Renal cortex interstitium (tissue), 15 donors: ENCODE data around the gene TEX35. TPM values are rescaled to one million over a fixed set of nuclear protein-coding genes. Genes with fewer than 3 reads are reported as not detected.

Experiments used
- DNase-seq, 11 donors: peaks; one replicate each; pipeline ENCODE4 v3.0.0-alpha.2; 2013; ENCODE audit warnings: low read depth in 9 of 11, low spot score in 4 of 11; ENCODE audit errors: extremely low read depth in 1 of 11
- long read RNA-seq, 16 experiments: transcript quantifications; one replicate each; lab custom pipeline, GENCODE V29; 2026
- polyA plus RNA-seq, 3 donors: library from polyadenylated mRNA; unstranded; fragments of 120-200 nt; gene quantifications; one replicate each; pipeline ENCODE4 v1.2.1, GENCODE V29; 2013; ENCODE audit not compliant: insufficient read length in 3 of 3

Gene TEX35
- under 1 TPM in 1 of 3 donors, not detected in 2; 0.10 TPM for polyA plus RNA-seq
- long read RNA-seq, donor 1, result 0 reads
- long read RNA-seq, donor 2, result 0 reads
- long read RNA-seq, donor 3, result 0 reads
- long read RNA-seq, donor 4, result 0 reads
- long read RNA-seq, donor 5, result 0 reads
- long read RNA-seq, donor 6, result 0 reads
- long read RNA-seq, donor 7, result 0 reads
- long read RNA-seq, donor 8, result 0 reads
- long read RNA-seq, donor 9, result 0 reads
- long read RNA-seq, donor 10, result 0 reads
- long read RNA-seq, donor 11, result 0 reads
- long read RNA-seq, donor 12, result 0 reads
- long read RNA-seq, donor 13, result 0 reads
- long read RNA-seq, donor 14, result 0 reads
- long read RNA-seq, donor 15, result 0 reads
- long read RNA-seq, donor 16, result 0 reads

DNA sequence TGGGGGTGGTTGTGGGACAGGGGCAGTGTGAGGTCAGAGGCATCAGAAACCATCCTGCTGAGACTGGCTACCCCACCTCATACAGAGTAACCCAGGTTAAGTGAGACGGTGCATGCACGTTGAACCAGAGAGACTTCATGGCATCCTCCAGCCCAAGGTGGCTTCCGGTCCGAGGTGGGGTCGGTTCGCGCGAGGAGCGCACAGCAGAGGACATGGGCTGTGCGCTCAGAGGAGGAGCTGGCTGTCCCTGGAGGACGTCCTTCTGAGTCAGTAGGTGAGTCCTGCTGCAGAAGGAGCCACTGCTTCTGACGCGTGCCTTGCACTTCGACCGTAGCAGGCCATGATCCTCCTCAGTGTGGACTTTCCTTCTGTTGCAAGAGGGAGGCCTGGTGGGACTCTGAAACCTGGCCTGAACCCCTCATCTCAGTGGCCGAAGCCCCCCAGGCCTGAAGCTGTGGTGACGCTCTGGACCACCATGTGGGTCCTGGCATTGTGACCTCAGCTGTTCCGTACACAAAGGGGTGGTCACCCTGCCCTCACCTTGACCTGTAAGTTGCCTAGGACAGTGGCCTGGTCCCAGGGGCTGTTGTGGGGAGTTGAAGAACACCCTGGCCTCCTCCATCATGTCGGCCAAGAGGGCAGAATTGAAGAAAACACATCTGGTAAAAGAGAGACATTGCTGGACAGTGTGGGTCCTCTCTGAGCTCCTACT, at the start of gene TEX35:
Gene TEX35, plus strand, starts transcription at position 544 of the 712 bp plus-strand sequence. Its CDS starts 80 bp downstream, at position 624.
- DNase-seq, result no peak

DNA sequence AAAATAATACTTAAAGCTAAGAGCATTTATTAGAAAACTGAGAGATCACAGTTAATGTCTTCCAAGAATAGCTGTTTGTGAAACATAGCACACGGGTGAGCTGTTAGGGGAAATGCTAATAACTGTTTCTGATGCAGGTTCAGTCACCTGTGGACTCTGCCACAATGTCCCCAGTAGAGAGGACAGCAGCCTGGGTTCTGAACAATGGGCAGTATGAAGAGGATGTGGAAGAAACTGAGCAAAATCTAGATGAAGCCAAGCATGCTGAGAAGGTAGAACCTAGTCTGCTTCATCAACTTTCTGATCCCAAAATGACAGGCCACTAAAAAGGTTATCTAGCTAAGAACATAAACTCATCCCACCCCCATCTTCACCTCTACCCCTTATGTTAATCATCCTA, 48.8 kb upstream of the TEX35 start:
- no peak for DNase-seq

DNA sequence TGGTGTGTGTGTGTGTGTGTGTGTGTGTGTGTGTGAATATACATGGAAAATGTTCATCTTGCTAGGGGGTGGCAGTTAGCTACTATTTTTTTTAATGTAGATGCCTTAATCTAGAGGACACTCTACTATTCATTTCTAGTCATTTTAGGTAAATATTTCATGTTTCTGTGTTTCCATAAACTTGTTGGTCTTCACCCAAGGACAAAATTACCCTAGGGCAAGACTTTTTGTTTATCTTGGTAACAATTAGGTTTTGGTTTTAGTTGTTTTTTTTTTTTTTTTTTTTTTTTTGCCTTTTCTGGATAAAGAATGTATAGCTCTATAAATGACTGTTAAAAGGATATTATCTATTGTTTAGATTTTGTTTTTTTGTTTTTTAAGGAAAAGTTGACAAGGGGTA, 48.3 kb upstream of the TEX35 start:
- no peak for DNase-seq

DNA sequence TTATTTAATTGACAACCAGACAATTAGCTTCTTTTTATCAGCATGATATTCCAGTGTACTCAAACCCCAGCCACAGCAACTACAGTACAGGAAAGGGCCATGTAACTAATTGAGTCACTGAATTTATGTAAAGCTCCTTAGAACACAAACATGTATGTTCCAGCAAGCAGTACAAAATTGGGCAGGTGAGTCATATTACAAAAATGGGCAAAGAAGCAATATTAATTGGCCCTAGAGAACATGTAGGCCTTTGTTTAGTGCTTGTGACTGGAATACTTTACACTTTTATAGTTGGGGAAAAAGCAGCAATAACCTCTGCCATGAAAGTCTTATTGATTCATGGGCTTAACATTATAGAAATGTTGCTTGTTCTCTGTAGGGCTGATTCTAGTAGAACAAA, 47.9 kb upstream of the TEX35 start:
- DNase-seq, result no peak

DNA sequence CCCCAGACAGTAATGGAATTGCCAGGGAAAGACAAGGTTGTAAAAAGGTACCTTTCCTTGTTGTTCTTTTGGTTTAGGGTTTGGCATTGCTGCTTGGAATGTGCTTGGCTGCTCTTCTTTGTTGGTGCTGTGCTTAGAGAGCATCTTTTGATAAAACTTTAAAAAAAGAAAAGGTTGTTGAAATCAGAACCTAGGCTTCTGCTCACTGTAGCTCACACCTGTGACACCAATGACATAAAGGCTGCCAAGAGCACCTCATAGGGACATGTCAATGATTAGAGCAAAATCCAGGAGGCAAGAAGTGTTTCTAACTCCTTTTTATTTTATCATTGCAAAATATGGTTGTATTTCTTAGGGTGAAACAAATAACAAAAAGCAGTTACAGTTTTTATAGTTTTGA, 45.1 kb upstream of the TEX35 start:
- no peak for DNase-seq

DNA sequence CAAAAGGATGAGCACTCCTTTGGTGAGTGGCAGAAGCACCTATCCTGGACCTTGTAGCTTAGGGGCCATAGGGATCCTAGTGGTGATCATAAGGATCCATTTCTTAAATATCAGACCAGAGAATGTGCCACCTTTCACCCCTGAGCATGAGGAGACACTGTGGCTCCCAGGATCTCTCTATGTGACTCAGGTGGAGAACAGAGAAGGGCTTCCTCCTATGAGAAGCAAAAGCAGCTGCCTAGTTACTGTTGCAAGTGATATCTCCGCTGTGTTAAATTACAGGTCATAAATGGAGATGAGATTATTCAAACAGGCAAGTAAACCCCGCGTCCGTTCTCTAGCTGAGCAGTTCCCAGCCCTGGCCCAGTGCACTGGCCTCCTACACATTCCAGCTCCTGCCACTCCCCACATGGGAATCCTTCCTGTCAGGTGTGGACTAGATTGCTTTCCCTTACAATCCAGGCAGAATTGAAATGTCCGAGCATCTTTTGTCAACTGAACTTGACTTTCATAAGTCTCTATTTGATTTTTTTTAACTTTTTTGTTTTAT, 42.4 kb upstream of the TEX35 start:
- peak in 10 of 11 donors; percentile 20 to 73 (median 54) for DNase-seq

DNA sequence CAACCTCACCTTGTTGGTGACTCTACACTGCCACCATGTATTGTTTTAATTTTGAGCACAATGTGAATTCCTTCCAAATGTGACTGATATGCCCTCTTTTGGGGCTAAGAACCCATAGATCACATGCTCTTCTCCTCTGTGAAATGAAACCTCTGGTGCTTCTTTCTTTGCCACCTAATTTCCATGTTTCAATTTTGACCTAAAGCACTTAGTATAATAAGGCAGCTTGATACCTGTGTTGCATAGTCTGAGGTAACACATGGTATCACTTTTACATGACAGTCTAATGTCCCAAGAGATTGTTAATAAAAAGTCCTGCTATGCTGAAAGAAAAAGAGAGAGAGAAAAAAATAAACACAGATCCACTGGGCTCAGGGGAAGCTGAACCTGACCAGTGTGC, 40.4 kb upstream of the TEX35 start:
- DNase-seq, result no peak

DNA sequence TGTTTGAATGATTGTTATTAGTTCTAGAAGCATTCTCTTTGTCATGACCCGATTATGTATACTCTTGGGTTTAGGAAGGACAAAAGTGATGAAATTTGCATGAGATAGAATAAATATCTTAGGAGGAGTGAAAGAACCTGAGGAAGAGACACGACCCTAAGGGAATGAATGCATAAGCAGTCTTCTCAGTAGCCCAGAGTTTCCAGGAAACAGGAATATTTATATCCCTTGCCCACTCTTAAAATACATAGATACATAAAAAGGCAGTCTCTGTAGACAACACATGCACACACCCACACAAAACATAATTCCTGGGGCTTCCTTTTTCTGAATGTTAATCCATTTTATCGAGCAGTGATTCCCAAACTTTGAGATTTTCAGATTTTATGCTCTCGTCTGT, 35.5 kb upstream of the TEX35 start:
- no peak for DNase-seq

DNA sequence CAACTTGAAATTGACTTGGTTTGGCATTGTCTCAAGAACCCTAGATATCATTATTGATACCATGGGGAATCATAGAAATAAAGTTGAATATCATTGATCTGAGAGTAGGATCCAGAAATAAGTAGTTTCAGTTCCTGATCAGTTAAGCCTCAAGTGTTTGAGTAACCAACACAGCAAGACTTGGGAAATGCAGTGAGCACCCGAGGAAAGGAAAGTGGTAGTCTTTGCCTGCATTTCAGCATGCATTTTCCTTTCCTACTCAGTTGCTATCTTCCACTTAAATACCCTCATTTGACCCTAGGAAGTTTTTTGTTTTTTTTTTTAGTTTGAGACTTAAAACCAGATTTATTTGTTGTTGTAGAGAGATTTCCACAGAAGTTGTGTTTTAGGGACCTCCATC, 35.1 kb upstream of the TEX35 start:
- no peak for DNase-seq

DNA sequence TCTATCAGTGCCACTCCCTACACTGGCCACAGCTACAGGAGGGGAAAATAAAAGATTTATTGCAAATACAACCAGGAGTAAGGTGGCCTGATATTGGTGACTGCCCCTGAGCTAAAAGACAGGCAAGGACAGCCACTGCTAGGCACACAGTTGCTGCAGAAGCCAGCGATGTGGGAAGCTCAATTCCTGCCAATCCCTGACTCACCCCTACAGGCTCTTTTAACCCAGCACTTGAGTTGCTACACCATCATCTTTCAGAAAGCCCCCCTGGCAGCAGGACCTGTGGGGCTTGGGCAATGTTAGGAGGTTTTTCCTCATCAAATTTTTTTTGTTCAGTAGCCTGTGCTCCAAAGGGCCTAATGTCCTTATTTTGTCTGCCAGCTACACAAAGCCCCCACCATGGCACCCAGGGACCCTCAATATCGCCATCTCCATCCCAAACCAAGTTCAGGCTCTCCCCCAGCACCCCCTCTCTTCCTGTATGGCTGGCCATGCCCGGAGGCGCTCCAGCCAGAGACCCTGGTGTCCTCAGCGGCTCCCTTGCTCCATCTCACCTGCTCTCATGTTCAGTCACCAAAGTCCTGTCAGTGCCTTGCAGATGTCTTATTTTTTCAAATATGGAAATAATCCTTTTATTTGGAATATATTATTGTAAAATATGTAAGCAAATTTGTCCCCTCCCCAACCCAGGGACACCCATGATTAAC, 29.5 kb upstream of the TEX35 start:
- no peak for DNase-seq

DNA sequence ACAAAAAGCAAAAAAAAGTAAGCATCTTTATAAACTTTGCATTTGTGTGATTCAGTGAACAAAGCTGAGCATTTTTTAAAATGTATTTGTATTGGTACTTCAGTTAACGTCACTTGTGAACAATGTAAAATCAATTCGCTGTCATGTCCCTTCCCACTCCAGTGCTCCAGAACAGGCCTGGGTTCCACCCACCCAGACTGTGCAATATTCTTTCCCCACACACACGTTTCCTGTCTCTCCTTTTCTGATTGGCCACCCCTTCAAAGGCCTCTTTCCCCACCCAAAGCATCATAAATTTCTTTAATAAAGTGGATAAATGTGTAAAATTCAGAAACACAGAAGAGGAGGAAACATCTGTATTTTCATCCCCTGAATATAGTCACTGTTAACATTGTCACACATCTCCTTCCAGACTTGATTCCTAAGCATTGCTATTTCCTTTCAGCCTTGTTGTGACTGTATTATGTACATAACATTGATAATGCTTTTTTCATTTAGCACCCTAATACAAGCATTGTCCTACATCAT, 28.1 kb upstream of the TEX35 start:
- DNase-seq, result no peak

DNA sequence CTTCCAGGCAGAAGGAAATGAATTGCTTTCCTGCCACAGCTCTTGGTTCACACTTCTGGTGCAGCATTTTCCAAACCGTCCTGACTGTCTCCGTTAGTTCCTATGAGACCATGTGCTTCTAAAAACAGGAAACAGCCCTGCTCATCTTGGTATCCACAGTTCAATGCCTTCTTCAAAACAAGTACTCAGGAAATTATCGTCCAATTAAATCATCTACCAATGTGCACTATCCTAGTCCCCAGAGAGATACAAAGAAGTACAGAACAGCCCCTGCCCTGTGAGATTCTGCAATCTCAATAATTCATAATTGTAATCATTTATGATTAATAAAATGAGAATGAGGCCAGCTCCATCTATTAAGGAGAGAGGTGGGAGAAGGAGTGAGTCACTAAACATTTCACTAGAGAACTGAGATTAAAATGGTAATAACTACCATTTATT, 27.3 kb upstream of the TEX35 start:
- DNase-seq, result no peak

DNA sequence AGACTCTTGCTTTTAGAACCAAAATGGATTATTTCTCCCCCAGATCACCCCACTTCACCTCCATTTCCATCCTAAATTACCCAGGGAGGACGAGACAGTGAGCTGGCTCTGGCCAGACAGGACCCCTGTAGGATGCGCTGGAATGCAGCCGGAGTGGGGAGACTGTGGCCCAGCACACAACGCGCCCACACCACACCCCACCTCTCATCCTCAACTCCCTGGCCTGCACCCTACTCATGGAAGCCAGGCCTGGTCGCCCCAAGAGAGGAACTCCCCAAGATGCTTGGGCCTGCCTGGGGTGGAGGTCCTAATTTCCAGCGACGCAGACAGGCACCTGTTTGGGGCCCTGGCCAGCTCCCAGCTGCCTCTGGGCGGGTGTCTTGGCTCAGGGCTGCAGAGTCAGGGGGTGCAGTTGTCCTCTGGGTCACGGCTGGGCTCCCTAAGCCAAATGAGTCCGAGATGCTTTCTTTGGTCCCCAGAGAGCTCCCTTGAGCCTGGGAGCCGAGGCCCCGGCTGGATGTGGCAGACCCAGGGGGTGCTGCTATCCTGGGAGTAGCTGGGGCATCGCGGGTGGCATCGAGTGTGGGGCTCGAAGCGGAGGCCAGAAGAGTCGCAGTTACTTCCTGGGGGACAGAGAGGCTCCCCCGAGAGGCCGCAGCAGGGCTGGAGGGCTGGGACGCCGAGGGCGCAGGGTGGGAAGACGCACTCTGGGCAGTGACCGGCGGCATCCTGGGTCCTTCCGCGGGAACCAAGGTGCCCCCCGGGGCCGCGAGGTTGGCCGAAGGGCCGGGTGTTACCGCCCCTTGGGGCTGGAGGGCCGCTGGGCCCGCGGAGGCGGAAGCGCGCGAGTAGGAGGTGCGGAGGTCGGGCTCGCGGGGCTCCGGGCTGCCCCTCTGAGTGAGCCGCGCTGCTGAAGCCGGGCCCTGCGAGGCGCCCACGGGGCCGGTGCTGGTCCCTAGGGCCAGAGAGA, 26.5 kb upstream of the TEX35 start:
- no peak for DNase-seq

DNA sequence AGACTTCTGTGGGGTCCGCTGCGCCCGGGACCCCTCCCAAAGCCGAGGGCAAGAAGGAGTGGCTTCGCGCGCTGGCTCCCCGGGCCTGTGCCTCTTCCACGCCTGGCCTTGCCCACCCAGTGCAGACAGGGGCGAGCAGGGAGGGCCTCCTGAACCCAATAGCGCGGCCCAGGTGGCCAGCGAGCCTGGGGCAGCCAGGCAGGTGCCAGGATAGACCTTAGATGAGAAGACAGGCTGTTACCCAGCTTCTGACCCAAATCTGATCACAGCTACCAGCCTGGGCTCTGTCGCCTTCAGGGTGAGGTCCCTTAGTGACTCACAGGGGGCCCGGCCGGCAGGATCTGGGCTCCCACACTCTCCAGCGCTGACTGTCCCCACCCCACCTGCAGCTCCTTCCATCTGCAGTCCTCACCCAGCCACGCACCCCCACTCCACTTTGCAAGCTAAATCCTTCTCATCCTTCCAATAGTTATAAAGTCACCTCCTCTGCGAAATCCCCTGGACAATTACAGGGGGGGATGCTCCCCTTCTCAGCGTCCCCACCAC, 25.8 kb upstream of the TEX35 start:
- DNase-seq, result no peak

DNA sequence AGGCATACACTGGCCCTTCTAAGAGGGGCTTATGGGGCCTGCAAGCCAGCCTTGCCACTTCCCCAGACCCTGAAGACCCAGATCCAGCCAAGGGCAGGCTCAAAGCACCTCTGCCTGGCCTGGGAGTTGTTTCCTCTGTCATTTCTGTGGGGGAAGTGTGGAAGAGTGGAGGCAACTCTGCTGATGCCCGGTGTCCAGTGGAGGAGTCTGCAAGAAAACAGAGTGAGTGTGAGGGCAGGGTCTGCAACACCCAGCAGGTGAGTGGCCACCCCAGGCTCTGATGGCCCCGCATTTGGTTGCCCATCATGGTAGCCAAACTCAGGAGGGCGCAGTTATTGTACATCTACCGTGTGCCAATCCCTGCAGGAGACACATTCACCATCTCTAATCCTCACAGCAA, 24.5 kb upstream of the TEX35 start:
- DNase-seq, result no peak

DNA sequence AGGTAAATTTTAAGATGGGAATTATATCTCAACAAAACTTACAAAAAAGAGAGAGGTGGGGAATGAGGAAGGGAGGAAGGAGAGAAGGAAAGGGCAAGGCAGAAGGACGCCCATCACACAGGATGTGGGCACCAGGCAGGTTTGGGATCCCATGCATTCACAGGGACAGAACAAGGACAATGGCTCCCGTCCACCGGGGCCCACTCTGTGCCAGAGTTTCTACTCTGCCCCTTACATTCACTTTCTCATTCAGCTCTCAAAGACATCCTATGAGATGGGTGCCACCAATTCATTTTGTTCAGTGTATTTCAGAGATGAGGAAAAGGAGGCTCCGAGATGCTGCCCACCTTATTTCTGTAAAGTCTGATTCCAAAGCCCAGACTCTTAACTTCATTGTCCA, 23.5 kb upstream of the TEX35 start:
- no peak for DNase-seq

DNA sequence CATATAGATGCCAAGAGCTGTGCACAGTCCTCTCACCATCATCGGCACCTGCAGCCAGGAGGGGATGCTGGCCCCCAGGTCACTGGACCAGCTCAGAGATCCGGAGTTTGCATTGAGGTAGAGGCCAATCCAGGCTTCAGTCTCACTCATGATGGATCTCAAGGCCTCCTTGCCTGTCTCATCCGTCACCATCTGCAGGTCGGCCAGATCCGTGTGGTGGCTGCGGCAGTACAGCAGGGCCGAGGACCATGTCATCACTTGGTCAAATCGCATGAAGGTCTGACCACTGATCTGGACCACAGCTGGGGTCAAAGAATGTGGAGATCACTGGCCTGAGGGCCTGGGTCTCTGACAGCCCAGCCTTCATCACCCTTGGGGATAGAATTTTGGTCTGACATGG, 22.8 kb upstream of the TEX35 start:
- DNase-seq, result no peak

DNA sequence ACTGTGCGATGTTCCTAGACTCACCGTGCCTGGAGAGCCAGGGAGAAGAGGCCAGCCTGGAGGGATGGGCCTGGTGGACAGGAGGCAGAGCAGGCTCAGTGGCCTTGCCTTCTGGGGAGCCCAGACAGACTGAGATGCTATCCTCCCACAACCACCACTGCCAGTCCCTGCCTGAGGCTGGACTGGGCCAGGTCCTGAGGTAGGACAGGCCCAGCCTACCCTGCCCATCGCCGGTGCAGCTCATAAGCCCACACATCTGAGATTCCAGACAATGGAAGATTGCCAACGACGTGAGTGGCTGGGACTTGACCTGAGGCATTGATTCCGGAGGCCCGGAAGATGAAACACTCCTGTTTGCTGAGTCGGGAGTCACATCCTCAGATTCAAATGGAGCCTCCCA, 21.9 kb upstream of the TEX35 start:
- no peak for DNase-seq
